ENCODE results near the gene NCAM2. TPM values are rescaled to one million over a fixed set of nuclear protein-coding genes. Genes with fewer than 3 reads are reported as not detected.
"Not testable (repeated sequence)": the region's sequence is repeated elsewhere in the genome, so short reads cannot be mapped to it uniquely, and the experiment has no call there.

Gene NCAM2
- polyA plus RNA-seq, 4 donors = 5.6 to 16.9 (median 9.1) TPM

- DNase-seq (ENCODE audit: low read depth in 4 of 4, low spot score in 2 of 4) = no peak
These were observed 99.3 kb downstream of the NCAM2 start for GRCh38 chr21:21097466-21097865.

DNA sequence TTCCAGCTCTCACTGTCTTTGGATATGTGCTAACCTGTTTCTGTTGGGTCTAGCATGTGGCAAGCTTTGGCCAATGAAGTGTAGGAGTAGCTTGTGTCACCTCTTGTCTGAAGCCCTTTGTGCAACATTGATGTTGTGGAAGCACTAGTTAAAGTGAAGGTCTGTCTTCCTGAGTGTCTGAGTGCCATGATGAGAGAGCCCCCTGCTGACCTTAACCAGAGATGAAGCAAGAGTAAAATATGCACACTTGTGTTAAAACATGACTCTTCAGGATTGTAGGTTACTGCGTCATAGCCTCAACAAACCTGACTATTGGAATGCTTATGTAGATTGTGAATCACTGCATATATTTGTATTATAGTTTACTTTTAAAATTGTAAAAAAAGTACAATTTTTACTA lies 103.7 kb downstream of the NCAM2 start:
- no peak for DNase-seq (ENCODE audit: low read depth in 4 of 4, low spot score in 2 of 4)

- no peak for DNase-seq (ENCODE audit: low read depth in 4 of 4, low spot score in 2 of 4)
These were observed 104.7 kb downstream of the NCAM2 start for GRCh38 chr21:21102896-21103295.

GRCh38 chr21:21103692-21104091 lies 105.5 kb downstream of the NCAM2 start:
- DNase-seq (ENCODE audit: low read depth in 4 of 4, low spot score in 2 of 4) = no peak

DNA sequence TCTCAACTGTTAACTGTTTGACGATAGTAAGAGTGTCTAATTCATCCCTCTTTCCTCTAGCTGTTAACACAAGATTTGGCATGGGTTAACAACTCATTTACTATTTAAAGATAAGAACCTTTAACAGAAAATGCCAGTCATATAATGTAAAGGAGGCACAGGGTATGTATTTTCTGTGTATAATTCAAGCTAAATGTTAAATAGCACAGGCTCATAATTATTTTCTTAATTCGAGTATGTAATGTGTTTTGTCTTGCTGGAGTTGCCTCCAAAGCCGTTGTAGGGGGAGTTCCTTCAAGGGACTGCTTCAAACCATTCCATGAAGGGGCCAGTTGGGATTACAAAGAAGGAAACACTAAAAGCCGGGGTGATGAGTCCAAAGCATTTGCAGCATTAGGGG lies 111.5 kb downstream of the NCAM2 start:
- no peak for DNase-seq (ENCODE audit: low read depth in 4 of 4, low spot score in 2 of 4)

- no peak for DNase-seq (ENCODE audit: low read depth in 4 of 4, low spot score in 2 of 4)
These were observed 113.2 kb downstream of the NCAM2 start for GRCh38 chr21:21111309-21111920.

DNA sequence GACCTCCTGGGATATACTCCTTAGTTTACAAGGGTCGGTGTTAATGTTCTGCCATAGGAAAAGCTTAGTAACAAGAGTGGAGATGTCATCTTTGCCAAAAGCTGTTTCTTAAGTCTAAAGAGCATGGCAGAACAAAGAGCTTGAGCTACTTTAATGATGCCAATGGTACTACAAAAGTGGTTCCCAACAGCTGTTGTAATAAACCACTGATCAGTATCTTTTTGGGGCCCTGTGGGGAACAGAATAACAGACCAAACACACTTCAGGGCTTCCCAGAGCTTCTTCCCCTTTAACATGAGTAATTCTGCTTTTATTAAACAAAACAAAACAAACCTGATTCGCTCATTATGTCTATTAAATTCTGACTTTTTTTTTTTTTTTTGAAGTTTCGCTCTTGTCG lies 116.3 kb downstream of the NCAM2 start:
- no peak for DNase-seq (ENCODE audit: low read depth in 4 of 4, low spot score in 2 of 4)

GRCh38 chr21:21119091-21119490 lies 120.9 kb downstream of the NCAM2 start:
- no peak for DNase-seq (ENCODE audit: low read depth in 4 of 4, low spot score in 2 of 4)

GRCh38 chr21:21122680-21123079 lies 124.5 kb downstream of the NCAM2 start:
- DNase-seq (ENCODE audit: low read depth in 4 of 4, low spot score in 2 of 4) = no peak

- DNase-seq (ENCODE audit: low read depth in 4 of 4, low spot score in 2 of 4) = no peak
These were observed 134.2 kb downstream of the NCAM2 start for GRCh38 chr21:21132390-21132789.

- no peak for DNase-seq (ENCODE audit: low read depth in 4 of 4, low spot score in 2 of 4)
These were observed 139.8 kb downstream of the NCAM2 start for GRCh38 chr21:21137986-21138385.

DNA sequence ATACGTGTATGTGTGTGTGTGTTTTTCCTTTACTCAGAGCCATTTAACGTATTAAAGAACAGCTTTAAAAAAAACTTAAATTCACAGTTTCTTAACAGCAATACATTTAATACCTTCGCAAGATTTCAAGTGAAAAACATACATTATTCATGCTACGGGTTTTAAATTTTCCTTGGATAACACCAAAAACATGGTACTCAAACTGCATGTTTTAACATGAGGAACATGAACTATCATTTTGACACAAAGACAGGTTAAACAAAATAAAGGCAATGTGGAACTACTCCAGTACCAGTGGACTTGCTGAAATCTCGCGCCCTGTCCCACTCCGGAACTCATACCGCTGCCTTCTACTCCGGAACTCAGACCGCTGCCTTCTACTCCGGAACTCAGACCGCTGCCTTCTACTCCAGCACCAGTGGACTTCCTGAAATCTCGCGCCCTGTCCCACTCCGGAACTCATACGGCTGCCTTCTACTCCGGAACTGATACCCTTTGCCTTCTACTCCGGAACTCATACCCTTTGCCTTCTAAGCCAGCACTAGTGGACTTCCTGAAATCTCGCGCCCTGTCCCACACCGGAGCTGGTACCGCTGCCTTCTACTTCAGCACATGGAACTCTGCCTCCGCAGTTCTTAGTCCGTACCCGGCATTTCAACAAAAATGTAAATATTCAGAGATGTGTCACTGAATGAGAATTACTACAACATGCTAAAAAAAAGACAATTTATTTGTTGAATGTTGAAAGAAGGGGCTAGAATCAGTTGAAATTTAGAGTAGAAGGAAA lies 148.6 kb downstream of the NCAM2 start:
- no peak for DNase-seq (ENCODE audit: low read depth in 4 of 4, low spot score in 2 of 4)

DNA sequence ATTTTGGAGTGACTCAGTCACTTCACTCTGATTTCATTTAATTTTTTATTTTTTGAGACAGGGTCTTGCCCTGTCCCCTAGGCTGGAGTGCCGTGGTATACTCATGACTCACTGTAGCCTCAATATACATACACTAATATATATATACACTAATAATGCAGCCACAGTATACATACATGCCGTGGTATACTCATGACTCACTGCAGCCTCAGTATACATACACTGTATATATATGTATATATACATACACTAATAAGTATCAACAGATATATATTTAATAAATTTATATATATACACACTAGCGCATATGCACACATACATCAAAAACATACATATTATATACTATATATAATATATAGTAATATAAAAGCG lies 149.2 kb downstream of the NCAM2 start:
- DNase-seq (ENCODE audit: low read depth in 4 of 4, low spot score in 2 of 4) = no peak

DNA sequence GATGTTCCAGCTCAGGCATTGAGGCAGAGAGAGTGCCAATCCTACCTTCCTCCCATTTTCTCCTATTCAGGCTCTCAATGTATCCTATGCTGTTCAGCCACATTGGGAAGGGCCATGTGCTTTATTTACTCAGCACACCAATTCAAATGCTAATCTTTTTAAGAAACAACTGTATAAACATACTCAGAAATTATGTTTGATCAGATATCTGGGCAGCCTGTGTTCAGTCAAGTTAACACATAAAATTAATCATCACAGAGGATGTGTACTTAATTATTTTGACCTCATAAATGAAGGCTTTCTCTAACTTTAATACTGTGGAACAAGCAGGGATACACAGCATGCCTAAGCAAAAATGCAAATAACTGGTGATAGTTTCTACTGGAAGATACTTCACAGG lies 149.8 kb downstream of the NCAM2 start:
- DNase-seq (ENCODE audit: low read depth in 4 of 4, low spot score in 2 of 4) = no peak

- no peak for DNase-seq (ENCODE audit: low read depth in 4 of 4, low spot score in 2 of 4)
These were observed 150.3 kb downstream of the NCAM2 start for GRCh38 chr21:21148514-21148913.

- DNase-seq (ENCODE audit: low read depth in 4 of 4, low spot score in 2 of 4) = not testable (repeated sequence)
These were observed 151.2 kb downstream of the NCAM2 start for GRCh38 chr21:21149445-21149844.

GRCh38 chr21:21151231-21151630 lies 153.0 kb downstream of the NCAM2 start:
- no peak for DNase-seq (ENCODE audit: low read depth in 4 of 4, low spot score in 2 of 4)

- no peak for DNase-seq (ENCODE audit: low read depth in 4 of 4, low spot score in 2 of 4)
These were observed 158.2 kb downstream of the NCAM2 start for GRCh38 chr21:21156397-21156796.

GRCh38 chr21:21156957-21157356 lies 158.7 kb downstream of the NCAM2 start:
- DNase-seq (ENCODE audit: low read depth in 4 of 4, low spot score in 2 of 4) = no peak

- DNase-seq (ENCODE audit: low read depth in 4 of 4, low spot score in 2 of 4) = no peak
These were observed 160.2 kb downstream of the NCAM2 start for GRCh38 chr21:21158376-21158918.

DNA sequence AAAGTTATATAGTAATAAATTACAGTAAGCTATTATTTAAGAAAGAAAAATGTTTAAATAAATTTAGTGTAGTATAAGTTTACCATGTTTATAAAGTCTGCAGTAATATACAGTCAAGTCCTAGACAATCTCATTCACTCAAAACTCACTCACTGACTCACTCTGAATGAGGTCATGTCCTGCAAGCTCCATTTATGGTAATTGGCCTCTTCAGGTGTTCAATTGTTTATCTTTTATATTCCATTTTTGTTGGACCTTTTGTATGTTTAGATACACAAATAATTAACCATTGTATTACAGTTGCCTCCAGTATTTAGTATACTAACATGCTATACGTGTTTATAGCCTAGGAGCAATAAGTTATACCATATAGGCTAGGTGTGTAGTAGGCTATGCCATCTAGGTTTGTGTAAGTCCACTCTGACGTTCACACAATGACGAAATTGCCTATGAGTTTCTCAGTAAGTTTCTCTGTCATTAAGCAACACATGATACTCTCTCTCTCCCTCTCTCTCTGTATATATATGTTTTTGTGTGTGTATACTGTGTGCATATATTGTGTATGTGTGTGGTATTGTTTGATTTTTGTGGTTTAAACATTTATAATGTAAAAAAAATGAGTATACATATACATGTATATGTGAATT lies 161.2 kb downstream of the NCAM2 start:
- DNase-seq (ENCODE audit: low read depth in 4 of 4, low spot score in 2 of 4) = no peak

- DNase-seq (ENCODE audit: low read depth in 4 of 4, low spot score in 2 of 4) = no peak
These were observed 164.6 kb downstream of the NCAM2 start for GRCh38 chr21:21162786-21163185.

Measured in left renal cortex interstitium (tissue), 4 donors.